GM18519 (cell line): Measurements from ENCODE around the gene EIF4H.
"Not testable (repeated sequence)": the region's sequence is repeated elsewhere in the genome, so short reads cannot be mapped to it uniquely, and the experiment has no call there.

Experiments
- ATAC-seq: cut with Tn5 transposase; IDR thresholded peaks from one replicate; pipeline ENCODE4 v1.9.1; 2021; ENCODE audit warnings: mild to moderate bottlenecking, moderate library complexity; ENCODE audit not compliant: unreplicated experiment, low FRiP score

EIF4H gene

GRCh38 chr7:74223711-74224510, 49.8 kb downstream of the EIF4H start:
- no peak for ATAC-seq

- no peak for ATAC-seq
Measured at GRCh38 chr7:74224511-74224832, 50.3 kb downstream of the EIF4H start.

- ATAC-seq, result not testable (repeated sequence)
Measured at GRCh38 chr7:74224907-74225306, 50.8 kb downstream of the EIF4H start.

- no peak for ATAC-seq
Measured at GRCh38 chr7:74225400-74225799, 51.2 kb downstream of the EIF4H start.

GRCh38 chr7:74226633-74227032, 52.5 kb downstream of the EIF4H start:
- no peak for ATAC-seq

GRCh38 chr7:74228951-74229900, 55.1 kb downstream of the EIF4H start:
- ATAC-seq, result no peak

- ATAC-seq, result no peak
Measured at GRCh38 chr7:74230446-74231231, 56.5 kb downstream of the EIF4H start.

- ATAC-seq, result no peak
Measured at GRCh38 chr7:74231232-74231590, 57.1 kb downstream of the EIF4H start.

GRCh38 chr7:74233655-74234285, 59.6 kb downstream of the EIF4H start:
- no peak for ATAC-seq

- ATAC-seq, result no peak
Measured at GRCh38 chr7:74235518-74236268, 61.5 kb downstream of the EIF4H start.

- ATAC-seq, result no peak
Measured at GRCh38 chr7:74236284-74236683, 62.1 kb downstream of the EIF4H start.

GRCh38 chr7:74240482-74240881, 66.3 kb downstream of the EIF4H start:
- ATAC-seq, result no peak

GRCh38 chr7:74242122-74242443, 67.9 kb downstream of the EIF4H start:
- ATAC-seq, result no peak

GRCh38 chr7:74246497-74246896, 72.3 kb downstream of the EIF4H start:
- no peak for ATAC-seq
